ENCODE measurements around the gene LGALS4.
"Not testable (repeated sequence)": the region's sequence is repeated elsewhere in the genome, so short reads cannot be mapped to it uniquely, and the experiment has no call there.

- TF ChIP-seq POLR2A, CTCF (IDR thresholded peaks at IDR 0.05): not testable (repeated sequence)
These were observed 59.0 kb downstream of the LGALS4 start for GRCh38 chr19:38753783-38754182.

Data from ovary (tissue), 3 donors.